IPS-NIHi11 (cell line): ENCODE data around the gene ERC2.

Source experiments
- DNase-seq: peaks from one replicate; pipeline ENCODE4 v3.0.0; 2012; ENCODE audit warnings: mixed read lengths, low spot score

The ERC2 gene

GRCh38 chr3:55645422-55645821 is 822.8 kb downstream of the ERC2 start:
- no peak for DNase-seq

DNA sequence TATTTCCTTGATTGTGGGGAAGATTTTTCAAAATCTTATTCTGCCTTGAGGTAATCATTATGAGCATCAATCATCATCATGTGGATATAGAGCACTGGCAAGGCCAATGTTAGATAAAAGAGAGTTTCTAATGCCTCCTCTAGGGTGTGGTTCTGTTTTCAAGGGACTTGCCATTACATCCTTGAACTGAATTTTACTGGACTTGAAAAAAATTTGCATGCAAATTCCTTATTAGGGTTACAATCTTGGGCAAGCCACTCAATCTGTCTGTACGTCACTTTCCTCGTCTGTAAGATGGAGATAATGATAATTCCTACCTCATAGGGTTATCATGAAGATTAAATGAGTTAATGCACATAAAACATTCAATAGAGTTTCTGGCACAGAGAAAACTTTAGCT is 825.0 kb downstream of the ERC2 start:
- no peak for DNase-seq

DNA sequence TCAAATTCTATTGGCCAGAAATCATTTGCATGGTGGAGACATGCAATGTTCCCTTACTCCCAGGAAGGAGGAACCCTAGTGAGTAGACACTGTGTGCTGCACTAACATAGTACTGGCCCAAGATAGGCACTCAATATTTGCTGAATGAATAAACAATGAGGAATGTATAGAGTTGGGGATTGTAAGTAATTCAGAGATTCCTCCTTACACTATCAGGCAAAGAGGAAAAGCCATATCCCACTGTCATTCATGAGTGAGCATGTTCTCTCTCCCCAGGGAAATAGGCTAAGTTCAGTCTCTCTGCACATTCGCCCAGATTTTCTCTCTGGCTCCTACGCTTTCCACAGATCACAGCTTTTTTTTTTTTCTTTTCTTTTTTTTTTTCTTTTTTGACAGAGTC is 826.3 kb downstream of the ERC2 start:
- no peak for DNase-seq

DNA sequence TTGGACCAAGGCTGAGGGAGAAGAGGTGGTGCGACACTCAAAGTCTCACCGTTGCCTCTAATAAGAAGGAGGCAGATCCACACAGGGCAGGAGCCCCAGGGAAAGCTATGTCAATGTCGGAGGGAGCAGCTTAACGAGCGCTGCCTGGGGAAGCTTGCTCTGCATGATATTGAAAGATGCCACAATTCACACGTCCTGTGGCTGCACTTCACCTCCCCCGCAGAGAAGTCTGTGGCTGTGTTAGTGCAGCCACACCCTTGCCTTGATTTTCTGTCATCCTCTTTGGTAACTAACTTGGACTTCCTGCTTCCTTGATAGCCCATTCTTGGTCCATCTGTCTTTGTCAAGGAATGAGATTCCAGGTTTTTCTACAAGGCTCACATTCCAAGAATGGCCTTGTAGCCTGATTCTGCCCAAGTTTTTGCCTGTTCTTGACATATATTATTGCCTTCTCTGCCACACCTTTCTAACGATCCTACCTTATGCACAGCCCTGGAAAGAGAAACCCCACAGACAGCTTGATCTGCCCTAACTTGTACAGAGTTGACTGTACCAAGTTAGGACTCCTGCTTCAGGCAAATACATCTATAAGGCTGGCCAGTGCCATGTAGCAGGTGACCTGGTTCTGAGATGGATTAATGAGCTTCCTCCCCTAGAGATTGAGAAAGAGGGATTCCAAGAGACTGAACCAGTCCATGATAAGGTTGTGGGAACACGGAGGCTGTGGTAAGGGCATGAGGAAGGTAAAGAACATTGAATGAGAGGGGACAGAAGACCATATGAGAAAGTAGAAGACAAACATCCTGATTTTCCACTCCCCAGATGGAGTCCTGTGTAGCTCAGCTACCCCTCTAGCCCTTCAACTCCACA is 828.1 kb downstream of the ERC2 start:
- DNase-seq = no peak

DNA sequence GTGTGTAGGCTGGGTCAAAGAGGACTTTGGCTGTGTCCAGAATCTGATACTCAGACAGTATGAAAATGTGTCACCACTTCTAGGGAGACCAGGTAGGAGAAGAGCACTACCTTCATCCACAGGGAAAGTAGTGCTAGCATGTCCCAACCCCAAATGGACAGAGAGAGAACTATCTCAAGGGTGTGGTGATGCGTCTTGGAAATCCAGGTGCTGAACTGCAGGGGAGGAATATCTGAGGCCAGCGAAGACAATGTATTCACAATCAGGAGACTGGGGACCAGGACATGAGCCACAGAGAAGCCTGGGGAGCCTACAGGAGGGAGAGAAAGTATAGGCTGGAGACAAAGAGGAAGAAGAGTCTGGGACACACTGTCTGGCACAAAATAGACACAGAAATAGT is 829.1 kb downstream of the ERC2 start:
- no peak for DNase-seq

DNA sequence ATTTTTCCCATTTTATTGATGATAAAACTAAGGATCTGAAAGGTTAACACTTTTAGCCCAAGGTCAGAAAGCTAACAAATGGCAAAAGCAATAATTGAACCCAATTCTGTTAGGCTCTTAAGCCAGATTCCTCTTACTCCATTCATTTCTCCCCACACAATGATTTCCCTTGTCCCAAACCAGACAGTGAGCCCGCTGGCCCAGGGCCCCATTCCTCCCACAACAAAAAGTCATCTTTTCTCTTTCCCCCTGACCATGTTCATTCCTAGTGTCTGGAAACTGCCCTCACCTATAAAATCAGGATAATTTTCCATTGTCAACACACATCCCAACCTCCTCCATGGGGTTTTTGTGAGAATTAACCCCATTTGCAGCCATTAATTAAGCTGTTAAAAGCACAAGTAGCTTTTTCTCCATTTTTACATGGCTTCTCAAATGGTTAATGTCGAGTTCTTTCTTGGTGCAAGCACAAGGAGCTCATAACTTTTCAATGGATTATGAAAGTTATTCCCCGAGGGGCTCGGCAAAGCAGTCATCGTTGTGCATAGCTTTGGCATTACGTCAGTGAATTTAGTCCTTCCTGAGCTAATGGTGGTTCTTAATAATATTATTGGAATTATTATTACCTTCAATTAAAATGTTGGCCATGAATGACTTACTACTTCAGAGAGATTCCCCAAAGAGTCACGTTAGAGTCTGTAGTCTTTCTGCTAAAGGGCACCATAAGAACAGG is 830.2 kb downstream of the ERC2 start:
- DNase-seq = no peak

DNA sequence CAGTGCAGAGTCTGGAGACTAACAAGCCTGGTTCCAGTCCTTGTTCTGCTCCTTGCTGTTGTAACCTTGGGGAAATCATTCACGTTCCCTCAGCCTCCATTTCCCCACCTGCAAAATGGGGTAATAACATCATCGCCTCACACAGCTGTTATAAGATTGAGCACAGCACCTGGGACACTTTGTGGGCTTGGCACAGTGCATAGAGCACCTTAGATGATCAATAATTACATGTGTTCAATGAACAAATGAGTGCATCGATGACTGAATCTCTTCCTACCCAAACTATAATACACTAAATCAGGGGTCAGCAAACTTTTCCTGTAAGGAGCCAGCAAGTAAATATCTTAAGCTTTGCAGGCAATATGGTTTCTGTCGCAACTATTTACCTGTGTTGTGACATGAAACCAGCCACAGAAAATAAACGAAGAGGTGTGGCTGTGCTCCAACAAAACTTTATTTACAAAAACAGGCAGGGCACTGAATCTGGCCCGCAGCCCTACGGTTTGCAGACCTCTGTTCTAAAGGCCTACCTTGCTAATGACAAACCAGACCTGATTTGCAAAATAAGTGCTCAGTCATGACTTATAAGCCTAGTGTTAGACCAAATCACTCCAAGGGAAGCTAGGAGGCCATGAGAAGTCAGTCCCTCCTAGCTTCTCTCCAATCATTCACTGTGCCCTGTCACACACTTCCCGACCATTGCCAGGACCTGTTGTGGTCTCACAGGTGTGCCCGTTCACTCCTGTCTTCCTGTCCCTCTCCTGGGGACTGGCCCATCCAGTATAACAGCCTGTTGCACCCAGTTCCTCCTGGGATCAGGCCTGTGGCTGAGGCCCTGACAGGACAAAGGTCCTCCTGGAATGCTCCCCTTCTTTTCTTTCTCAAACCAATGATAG is 831.7 kb downstream of the ERC2 start:
- DNase-seq = no peak

GRCh38 chr3:55634345-55634744 is 833.9 kb downstream of the ERC2 start:
- DNase-seq = no peak

- DNase-seq = no peak
These were observed 834.9 kb downstream of the ERC2 start for GRCh38 chr3:55633333-55633732.

GRCh38 chr3:55631766-55632331 is 836.4 kb downstream of the ERC2 start:
- DNase-seq = no peak

- DNase-seq = no peak
These were observed 837.4 kb downstream of the ERC2 start for GRCh38 chr3:55630921-55631299.

DNA sequence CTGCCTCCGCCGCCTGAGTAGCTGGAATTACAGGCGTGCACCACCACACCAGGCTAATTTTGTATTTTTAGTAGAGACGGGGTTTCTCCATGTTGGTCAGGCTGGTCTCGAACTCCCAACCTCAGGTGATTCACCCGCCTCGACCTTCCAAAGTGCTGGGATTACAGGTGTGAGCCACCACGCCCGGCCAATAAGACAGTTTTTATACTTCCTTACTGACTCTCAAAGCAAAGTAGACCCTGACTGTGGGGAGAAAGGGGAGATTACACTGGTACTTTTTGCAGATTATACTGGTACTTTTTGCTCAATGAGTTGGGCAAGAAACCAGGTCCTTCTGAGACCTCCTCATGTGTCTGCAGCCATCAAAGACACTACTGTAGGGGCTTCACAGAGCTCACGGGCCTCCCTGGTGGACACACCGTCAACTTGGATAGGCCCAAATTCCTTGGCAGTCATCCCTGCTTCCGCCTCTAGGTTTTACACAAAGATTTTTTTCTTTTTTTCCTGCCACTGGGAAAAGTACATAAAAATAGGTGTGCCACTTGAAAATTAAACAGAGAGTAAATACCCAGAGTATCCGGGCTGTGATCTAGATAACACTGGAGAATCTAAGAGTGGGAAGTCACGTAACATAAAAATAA is 837.9 kb downstream of the ERC2 start:
- DNase-seq = no peak

- no peak for DNase-seq
These were observed 838.8 kb downstream of the ERC2 start for GRCh38 chr3:55629432-55629831.

DNA sequence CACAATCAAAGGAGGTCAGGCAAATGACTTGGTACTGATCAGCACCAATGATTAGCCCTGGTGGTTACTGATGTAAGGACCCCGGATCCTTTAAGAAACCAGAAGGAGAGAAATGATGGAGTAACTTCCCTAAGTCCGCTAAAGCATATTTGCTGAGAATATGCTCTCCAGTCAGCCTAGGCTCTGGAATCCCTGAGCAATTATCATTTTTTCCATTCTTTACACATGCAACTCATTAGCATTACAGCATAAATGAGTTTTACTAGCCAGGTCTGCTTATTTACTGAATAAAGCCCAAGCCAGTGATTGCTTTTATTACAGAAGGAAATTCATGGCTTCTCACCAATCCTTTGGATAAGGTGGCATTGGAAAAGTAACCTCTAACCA is 842.0 kb downstream of the ERC2 start:
- DNase-seq = no peak

GRCh38 chr3:55624238-55624637 is 844.0 kb downstream of the ERC2 start:
- no peak for DNase-seq

DNA sequence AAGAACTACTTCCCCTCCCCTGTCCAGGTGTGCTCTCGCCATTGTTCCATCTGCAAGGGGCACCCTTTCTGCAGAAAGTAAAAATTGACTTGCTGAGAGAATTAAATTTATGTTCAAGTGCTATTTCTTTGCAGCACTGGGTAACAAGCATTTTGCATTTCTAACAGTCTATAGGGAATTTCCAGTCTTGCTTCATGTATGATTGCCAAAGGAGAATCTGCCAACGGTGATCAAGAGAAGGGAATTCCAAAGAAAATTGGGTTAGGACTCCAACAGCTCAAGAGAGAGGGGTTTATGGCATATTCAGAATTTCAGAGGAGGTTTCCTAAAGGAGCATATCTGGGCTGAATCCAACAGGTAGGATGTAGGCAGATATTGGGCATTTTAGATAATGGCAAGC is 844.5 kb downstream of the ERC2 start:
- no peak for DNase-seq

GRCh38 chr3:55622733-55623132 is 845.5 kb downstream of the ERC2 start:
- no peak for DNase-seq

DNA sequence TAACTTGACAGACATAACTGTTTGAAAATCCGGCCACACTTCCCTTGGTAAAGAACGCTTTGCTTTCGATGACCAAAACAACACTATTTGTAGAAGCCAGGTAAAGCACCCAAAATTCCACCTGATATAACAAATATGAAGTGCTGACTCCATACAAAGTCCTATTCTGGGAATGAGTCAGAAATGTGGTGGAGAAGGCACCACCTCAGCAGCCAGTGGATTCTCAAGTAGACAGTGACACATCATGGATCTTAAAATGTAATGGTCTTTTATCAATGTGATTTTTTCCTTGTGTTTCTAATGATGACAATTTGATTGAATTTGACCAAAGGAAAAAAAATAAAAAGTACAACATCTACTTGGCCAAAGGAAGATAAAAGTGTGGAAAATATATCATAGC is 846.2 kb downstream of the ERC2 start:
- no peak for DNase-seq

DNA sequence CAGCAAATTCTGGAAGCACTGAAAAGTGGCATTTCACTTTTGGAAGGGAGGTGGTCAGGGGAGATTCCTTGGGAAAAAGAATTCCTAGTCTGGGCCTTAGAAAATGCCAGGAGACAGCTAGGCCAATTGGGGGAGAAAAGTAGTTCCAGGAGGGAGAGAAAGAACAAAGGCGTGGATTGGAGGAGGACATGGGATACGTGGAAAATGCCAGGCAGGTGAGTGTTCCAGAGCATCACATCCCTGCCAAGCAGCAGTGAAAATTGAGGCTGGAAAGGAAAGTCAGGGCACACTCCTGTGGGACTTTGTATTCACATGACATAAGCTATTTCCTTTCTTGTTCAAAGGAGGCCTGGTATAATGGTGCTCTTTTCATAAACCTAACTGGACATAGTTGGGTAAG is 846.6 kb downstream of the ERC2 start:
- DNase-seq = no peak

GRCh38 chr3:55621026-55621422 is 847.2 kb downstream of the ERC2 start:
- DNase-seq = no peak

GRCh38 chr3:55620351-55621025 is 847.8 kb downstream of the ERC2 start:
- DNase-seq = no peak
